OCI-LY7 (cell line): ENCODE data around the gene FAM32A. TPM values are rescaled to one million over a fixed set of nuclear protein-coding genes. Genes with fewer than 3 reads are reported as not detected.

ENCODE experiments used
- BruUV-seq: library from RNA; stranded (reverse); fragments of 400-500 nt; replicated peaks from 2 replicates; lab custom pipeline; 2021; lab: Mats Ljungman, UMichigan
- CTCF ChIA-PET: fragments of 300-600 bp; sonication (Branson Sonifier 250); formaldehyde crosslinking; loops from one replicate; lab custom pipeline; 2022; ENCODE audit warnings: antibody characterized with exemption; ENCODE audit not compliant: unreplicated experiment; lab: Charles Lee
- POLR2A ChIA-PET: fragments of 300-600 bp; sonication (Branson Sonifier 250); formaldehyde crosslinking; loops from one replicate; lab custom pipeline; 2022; ENCODE audit warnings: antibody characterized with exemption; lab: Charles Lee
- DNase-seq: peaks from one replicate; pipeline ENCODE4 v3.0.0-alpha.2; 2015; ENCODE audit warnings: low spot score
- H2AFZ ChIP-seq: fragments of 200-600 bp; sonication (generic), shearing (Covaris generic); 2 replicates; pipeline ENCODE4 v1.6.1; 2014; ENCODE audit warnings: mild to moderate bottlenecking, antibody characterized with exemption, low read length, moderate library complexity
- H3K27ac ChIP-seq: fragments of 200-600 bp; sonication (generic); 2 replicates; pipeline ENCODE4 v1.5.1; 2014; ENCODE audit warnings: mixed run types, low read depth, mild to moderate bottlenecking, moderate library complexity, low read length, inconsistent platforms; ENCODE audit not compliant: poor library complexity, severe bottlenecking
- H3K36me3 ChIP-seq: fragments of 200-600 bp; sonication (generic); 2 replicates; pipeline ENCODE4 v1.6.1; 2014; ENCODE audit warnings: mild to moderate bottlenecking, antibody characterized with exemption, low read length, moderate library complexity, mixed read lengths; ENCODE audit not compliant: insufficient read depth
- H3K4me1 ChIP-seq: fragments of 200-600 bp; sonication (generic); 2 replicates; pipeline ENCODE4 v1.5.1; 2014; ENCODE audit warnings: mild to moderate bottlenecking, low read length; ENCODE audit not compliant: insufficient read depth, poor library complexity, severe bottlenecking
- H3K4me2 ChIP-seq: fragments of 200-600 bp; sonication (generic); 2 replicates; pipeline ENCODE4 v1.6.1; 2014; ENCODE audit warnings: mild to moderate bottlenecking, low read length
- H3K4me3 ChIP-seq: fragments of 200-600 bp; sonication (generic); 2 replicates; pipeline ENCODE4 v1.5.1; 2014; ENCODE audit warnings: mild to moderate bottlenecking, low read depth, low read length; ENCODE audit not compliant: poor library complexity, severe bottlenecking
- H3K79me2 ChIP-seq: fragments of 200-600 bp; sonication (generic); 2 replicates; pipeline ENCODE4 v1.6.1; 2016; ENCODE audit warnings: low read depth, mild to moderate bottlenecking, low read length, moderate library complexity, mixed read lengths; ENCODE audit not compliant: insufficient read depth
- H3K9me2 ChIP-seq: fragments of 200-600 bp; sonication (generic); 2 replicates; pipeline ENCODE4 v1.6.1; 2016; ENCODE audit warnings: mild to moderate bottlenecking, low read length, mixed read lengths; ENCODE audit not compliant: insufficient read depth
- H3K9me3 ChIP-seq: fragments of 200-600 bp; sonication (generic); 2 replicates; pipeline ENCODE4 v1.6.1; 2014; ENCODE audit warnings: mild to moderate bottlenecking, mixed run types, low read length, mixed read lengths
- H4K20me1 ChIP-seq: fragments of 200-600 bp; sonication (generic); 2 replicates; pipeline ENCODE4 v1.6.1; 2014; ENCODE audit warnings: mild to moderate bottlenecking, antibody characterized with exemption, low read length, moderate library complexity, mixed read lengths; ENCODE audit not compliant: insufficient read depth
- EZH2phosphoT487 ChIP-seq: fragments of 200-600 bp; sonication (generic); IDR thresholded peaks from 2 replicates; pipeline ENCODE4 v1.6.1; 2018; ENCODE audit warnings: low read depth, borderline replicate concordance, mild to moderate bottlenecking, mixed run types, antibody characterized with exemption, low read length, moderate library complexity, mixed read lengths
- intact Hi-C: fragments of 100-400 bp; cut with micrococcal nuclease; formaldehyde crosslinking; loops from one replicate; pipeline ENCODE4 v1.10.0; 2022; ENCODE audit not compliant: unreplicated experiment
- total RNA-seq, 2 experiments: library from RNA; depleted of rRNA in 1 of 2; stranded (reverse); fragments of >200 nt in 1 of 2; shearing (Covaris generic) in 1 of 2; gene quantifications; 2 replicates each; pipeline ENCODE4 v1.2.3, GENCODE V29; 2014 to 2022
- TF ChIP-seq, protein P1 (sequence below): fragments of 200-600 bp; sonication (generic); conservative IDR thresholded peaks from 2 replicates; pipeline ENCODE4 v1.5.1; 2014; ENCODE audit warnings: mild to moderate bottlenecking, antibody characterized with exemption, low read length, moderate library complexity, mixed read lengths

Gene FAM32A
- total RNA-seq, 2 experiments from 2014 or later: 64.5 to 71.0 TPM

DNA sequence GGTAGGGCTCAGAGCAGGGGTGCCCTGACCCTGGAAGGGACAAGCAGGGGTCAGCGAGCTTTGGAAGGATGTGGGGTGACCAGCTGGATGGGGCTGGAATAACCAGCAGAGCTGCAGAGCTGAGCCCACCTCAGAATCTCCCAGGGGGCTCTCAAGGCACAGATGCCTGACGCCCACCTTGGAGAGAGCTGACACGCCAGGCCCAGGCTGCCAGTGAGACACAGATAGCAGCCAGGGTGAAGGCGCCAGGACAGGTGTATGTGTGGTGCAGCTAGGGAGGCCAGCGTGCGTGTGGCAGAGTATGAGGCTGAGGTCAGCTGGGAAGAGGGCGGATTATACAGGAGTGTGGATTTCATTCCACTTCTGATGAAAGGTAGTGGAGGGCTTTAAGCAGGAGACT is 21.4 kb downstream of the FAM32A start:
- intact Hi-C loops: no loop called here
- Histone ChIP-seq H3K36me3 (peaks cover 86% of the 10 kb centered on the region), H3K27ac (no peak overlapping the region), H3K4me2 (no peak overlapping the region), H3K9me3 (no peaks in the 10 kb centered on the region), H4K20me1 (no peaks in the 10 kb centered on the region), H3K9me2 (no peaks in the 10 kb centered on the region), H3K4me3 (no peak overlapping the region), H3K4me1 (no peaks in the 10 kb centered on the region), H2AFZ (no peak overlapping the region), H3K79me2 (no peaks in the 10 kb centered on the region)
- POLR2A ChIA-PET: no interaction called here
- no TSS peak for BruUV-seq
- CTCF ChIA-PET: no interaction called here
- DNase-seq: no peak
- TF ChIP-seq EZH2phosphoT487: no peak
- TF ChIP-seq, protein P1, sequence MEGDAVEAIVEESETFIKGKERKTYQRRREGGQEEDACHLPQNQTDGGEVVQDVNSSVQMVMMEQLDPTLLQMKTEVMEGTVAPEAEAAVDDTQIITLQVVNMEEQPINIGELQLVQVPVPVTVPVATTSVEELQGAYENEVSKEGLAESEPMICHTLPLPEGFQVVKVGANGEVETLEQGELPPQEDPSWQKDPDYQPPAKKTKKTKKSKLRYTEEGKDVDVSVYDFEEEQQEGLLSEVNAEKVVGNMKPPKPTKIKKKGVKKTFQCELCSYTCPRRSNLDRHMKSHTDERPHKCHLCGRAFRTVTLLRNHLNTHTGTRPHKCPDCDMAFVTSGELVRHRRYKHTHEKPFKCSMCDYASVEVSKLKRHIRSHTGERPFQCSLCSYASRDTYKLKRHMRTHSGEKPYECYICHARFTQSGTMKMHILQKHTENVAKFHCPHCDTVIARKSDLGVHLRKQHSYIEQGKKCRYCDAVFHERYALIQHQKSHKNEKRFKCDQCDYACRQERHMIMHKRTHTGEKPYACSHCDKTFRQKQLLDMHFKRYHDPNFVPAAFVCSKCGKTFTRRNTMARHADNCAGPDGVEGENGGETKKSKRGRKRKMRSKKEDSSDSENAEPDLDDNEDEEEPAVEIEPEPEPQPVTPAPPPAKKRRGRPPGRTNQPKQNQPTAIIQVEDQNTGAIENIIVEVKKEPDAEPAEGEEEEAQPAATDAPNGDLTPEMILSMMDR: no peak

DNA sequence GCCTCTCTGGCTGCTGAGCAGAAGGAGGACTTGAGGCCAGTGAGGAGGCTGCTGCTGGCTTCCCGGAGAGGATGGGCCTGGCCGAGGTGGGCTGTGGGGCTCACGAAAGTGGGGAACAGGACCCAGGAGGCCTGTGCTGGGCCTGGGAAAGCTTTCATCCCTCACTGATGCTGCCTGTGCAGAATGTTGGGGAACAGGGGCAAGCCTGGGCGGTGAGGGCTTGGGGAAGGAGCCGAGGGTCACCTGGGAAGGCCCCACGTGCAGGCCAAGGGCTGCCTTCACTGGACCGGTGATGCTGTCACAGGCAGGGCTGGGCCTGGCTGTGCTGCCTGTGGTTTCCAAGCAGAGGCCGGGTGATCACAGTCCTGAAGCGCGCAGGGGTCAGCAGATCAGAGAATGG is 21.9 kb downstream of the FAM32A start:
- ChIA-PET CTCF (no interaction called here), POLR2A (no interaction called here)
- Histone ChIP-seq H3K9me3 (no peaks in the 10 kb centered on the region), H3K27ac (no peak overlapping the region), H3K79me2 (0 out of 2 replicates have a peak, but pooled peaks cover under 1% of the 10 kb centered on the region), H3K9me2 (no peaks in the 10 kb centered on the region), H2AFZ (no peak overlapping the region), H3K36me3 (peaks cover 86% of the 10 kb centered on the region), H4K20me1 (no peaks in the 10 kb centered on the region), H3K4me3 (no peak overlapping the region), H3K4me2 (no peak overlapping the region), H3K4me1 (no peaks in the 10 kb centered on the region)
- intact Hi-C loops: no loop called here
- TF ChIP-seq EZH2phosphoT487: no peak
- TF ChIP-seq, protein P1: no peak
- no peak for DNase-seq
- BruUV-seq: no TSS peak

DNA sequence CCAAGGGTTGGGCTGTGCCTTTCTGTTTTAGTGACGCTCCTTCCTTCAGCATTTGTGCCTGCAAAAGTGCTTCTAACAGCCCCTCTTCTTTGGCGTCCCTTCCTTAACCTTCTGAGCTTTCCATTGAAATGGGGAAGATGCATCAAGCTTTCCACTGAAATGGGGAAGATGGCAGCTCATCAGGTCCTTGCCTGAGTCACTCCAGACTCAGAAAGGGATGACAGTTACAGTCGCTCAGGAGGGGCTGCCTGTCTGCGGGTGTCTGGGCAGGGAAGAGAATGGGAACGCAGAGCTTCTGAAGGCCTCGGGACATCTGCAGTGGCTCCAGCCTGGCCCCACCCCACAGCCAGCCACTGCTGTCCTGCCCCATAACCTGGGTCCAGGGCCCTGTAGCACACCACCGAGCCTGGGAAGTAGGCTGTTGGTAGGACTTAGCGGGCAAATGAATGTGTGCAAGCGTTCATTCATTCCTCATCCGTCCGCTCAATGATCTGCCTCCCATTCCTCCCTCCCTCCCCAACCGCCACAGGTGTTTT is 22.3 kb downstream of the FAM32A start:
- CTCF ChIA-PET: no interaction called here
- no peak for TF ChIP-seq EZH2phosphoT487
- TF ChIP-seq, protein P1: no peak
- no TSS peak for BruUV-seq
- no peak for DNase-seq
- H4K20me1 ChIP-seq: no peaks in the 10 kb centered on the region
- no peak overlapping the region for H3K27ac ChIP-seq
- H3K9me2 ChIP-seq: no peaks in the 10 kb centered on the region
- no peaks in the 10 kb centered on the region for H3K4me1 ChIP-seq
- H3K4me2 ChIP-seq: no peak overlapping the region
- no peak overlapping the region for H3K4me3 ChIP-seq
- intact Hi-C loops: no loop called here
- H3K79me2 ChIP-seq: peaks cover 5% of the 10 kb centered on the region; the same call in 1 of the 2 replicates
- H3K9me3 ChIP-seq: no peaks in the 10 kb centered on the region
- H3K36me3 ChIP-seq: peaks cover 86% of the 10 kb centered on the region
- no peak overlapping the region for H2AFZ ChIP-seq
- POLR2A ChIA-PET: no interaction called here
